Panc1 (cell line): ENCODE measurements around the gene HTT. TPM values are rescaled to one million over a fixed set of nuclear protein-coding genes. Genes with fewer than 3 reads are reported as not detected.

Experiments used
- ATAC-seq: fragments of 200-7000 bp; cut with Tn5 transposase; 2 replicates; pipeline ENCODE4 v1.9.1; 2020; ENCODE audit warnings: mild to moderate bottlenecking, moderate library complexity
- BruUV-seq: library from RNA; stranded (reverse); fragments of 400-500 nt; replicated peaks from 2 replicates; lab custom pipeline; 2021; lab: Mats Ljungman, UMichigan
- CTCF ChIA-PET: fragments of 300-600 bp; sonication (Branson Sonifier 250); formaldehyde crosslinking; loops from one replicate; lab custom pipeline; 2022; ENCODE audit warnings: antibody characterized with exemption; lab: Charles Lee
- POLR2A ChIA-PET: fragments of 300-600 bp; sonication (Branson Sonifier 250); formaldehyde crosslinking; loops from one replicate; lab custom pipeline; 2022; ENCODE audit warnings: antibody characterized with exemption; lab: Charles Lee
- DNase-seq: peaks from one replicate; pipeline ENCODE4 v3.0.0-alpha.2; 2010; ENCODE audit warnings: low read depth, low spot score
- H3K27ac ChIP-seq: 2 replicates; pipeline ENCODE4 v1.5.1; 2011; ENCODE audit warnings: mild to moderate bottlenecking, low read length, inconsistent platforms
- H3K27me3 ChIP-seq: fragments of 200-500 bp; sonication (Bioruptor generic); 2 replicates; pipeline ENCODE4 v1.6.0; 2014; ENCODE audit warnings: low read length, inconsistent platforms; ENCODE audit not compliant: control insufficient read depth, insufficient read depth
- H3K36me3 ChIP-seq: fragments of 200-500 bp; sonication (Bioruptor generic); 2 replicates; pipeline ENCODE4 v1.5.1; 2014; ENCODE audit warnings: inconsistent platforms, mild to moderate bottlenecking, low read length, moderate library complexity; ENCODE audit not compliant: control insufficient read depth, insufficient read depth
- H3K4me1 ChIP-seq: 2 replicates; pipeline ENCODE4 v1.5.1; 2011; ENCODE audit warnings: inconsistent platforms, mild to moderate bottlenecking, low read length, moderate library complexity; ENCODE audit not compliant: control insufficient read depth, insufficient read depth
- H3K4me3 ChIP-seq, 2 experiments: 2 replicates each; pipeline ENCODE4 v1.5.1; 2011 to 2012; ENCODE audit warnings: low read depth in 2 of 2, low read length in 2 of 2, mild to moderate bottlenecking in 2 of 2, inconsistent platforms in 1 of 2, moderate library complexity in 1 of 2
- H3K9me3 ChIP-seq: fragments of 200-500 bp; sonication (Bioruptor generic); 2 replicates; pipeline ENCODE4 v1.5.1; 2014; ENCODE audit warnings: low read depth, mild to moderate bottlenecking, inconsistent platforms, low read length, moderate library complexity; ENCODE audit not compliant: control insufficient read depth, insufficient read depth
- CTCF ChIP-seq: fragments of 450-650 bp; IDR thresholded peaks from 2 replicates; pipeline ENCODE4 v1.5.1; 2017; ENCODE audit warnings: mild to moderate bottlenecking
- POLR2AphosphoS5 ChIP-seq: IDR thresholded peaks from 2 replicates; pipeline ENCODE4 v1.6.1; 2012; ENCODE audit warnings: mild to moderate bottlenecking, low read depth, low read length, moderate library complexity
- REST ChIP-seq, 2 experiments: IDR thresholded peaks; 2 replicates each; pipeline ENCODE4 v1.6.1; 2011 to 2012; ENCODE audit warnings: low read depth in 2 of 2, control low read depth in 1 of 2, low read length in 1 of 2, mild to moderate bottlenecking in 1 of 2, moderate library complexity in 1 of 2; ENCODE audit not compliant: insufficient read depth in 1 of 2
- SIN3A ChIP-seq: IDR thresholded peaks from 2 replicates; pipeline ENCODE4 v1.6.1; 2012; ENCODE audit warnings: low read depth, mild to moderate bottlenecking, low read length, moderate library complexity, borderline replicate concordance; ENCODE audit not compliant: insufficient read depth
- TCF7L2 ChIP-seq: IDR thresholded peaks from 2 replicates; pipeline ENCODE4 v1.6.1; 2011; ENCODE audit warnings: mild to moderate bottlenecking, low read depth, low read length, inconsistent platforms
- in situ Hi-C: cut with HindIII; loops from 2 replicates; pipeline ENCODE4 v1.10.0; 2016; ENCODE audit warnings: low sequenced_read_pairs, low pct_unique_long_range_greater_than_20kb
- intact Hi-C: fragments of 100-400 bp; cut with micrococcal nuclease; formaldehyde crosslinking; loops from one replicate; pipeline ENCODE4 v1.10.0; 2022; ENCODE audit not compliant: unreplicated experiment
- total RNA-seq: library from RNA; stranded (reverse); gene quantifications from one replicate; pipeline ENCODE4 v1.2.1, GENCODE V29; 2021; ENCODE audit not compliant: unreplicated experiment

Gene HTT
- total RNA-seq, 1 experiment from 2014 or later = 24.7 TPM

GRCh38 chr4:3229328-3229727, 154.8 kb downstream of the HTT start:
- ChIA-PET CTCF (no interaction called here), POLR2A (no interaction called here)
- intact Hi-C loops = no loop called here
- in situ Hi-C loops = no loop called here
- H3K9me3 ChIP-seq = no peaks in the 10 kb centered on the region
- no peak for DNase-seq
- BruUV-seq = no TSS peak
- no peak overlapping the region for H3K27ac ChIP-seq
- H3K36me3 ChIP-seq = no peaks in the 10 kb centered on the region
- no peak for ATAC-seq
- H3K4me3 ChIP-seq = no peak overlapping the region
- H3K4me1 ChIP-seq = no peaks in the 10 kb centered on the region
- H3K27me3 ChIP-seq = no peaks in the 10 kb centered on the region
- TF ChIP-seq CTCF (no peak), SIN3A (no peak), POLR2AphosphoS5 (no peak), REST (IDR thresholded peaks at IDR 0.05; ENCODE audit: insufficient read depth in 1 of 2, low read depth in 2 of 2, low read length in 1 of 2) (no peak), TCF7L2 (no peak)

GRCh38 chr4:3229964-3230363, 155.5 kb downstream of the HTT start:
- intact Hi-C loops = no loop called here
- BruUV-seq = no TSS peak
- H3K4me1 ChIP-seq = no peaks in the 10 kb centered on the region
- H3K36me3 ChIP-seq = no peaks in the 10 kb centered on the region
- TF ChIP-seq REST (IDR thresholded peaks at IDR 0.05; ENCODE audit: insufficient read depth in 1 of 2, low read depth in 2 of 2, low read length in 1 of 2) = no peak
- no peak for TF ChIP-seq SIN3A
- TF ChIP-seq POLR2AphosphoS5 = no peak
- no peak for TF ChIP-seq CTCF
- TF ChIP-seq TCF7L2 = no peak
- in situ Hi-C loops = no loop called here
- no peaks in the 10 kb centered on the region for H3K27me3 ChIP-seq
- no peak for ATAC-seq
- no peak overlapping the region for H3K27ac ChIP-seq
- H3K9me3 ChIP-seq = no peaks in the 10 kb centered on the region
- no peak overlapping the region for H3K4me3 ChIP-seq
- DNase-seq = no peak
- ChIA-PET POLR2A (no interaction called here), CTCF (no interaction called here)
